Keratinocyte (primary cell): ENCODE measurements around the gene DNAJC18. TPM values are rescaled to one million over a fixed set of nuclear protein-coding genes. Genes with fewer than 3 reads are reported as not detected.

ENCODE experiments used
- DNase-seq: peaks from one replicate; pipeline ENCODE4 v3.0.0-alpha.2; 2011; ENCODE audit warnings: low read depth, missing footprints, low spot score
- FAIRE-seq: peaks from 2 replicates; lab custom pipeline; 2011; peaks lifted over from hg19 to GRCh38; lab: Jason Lieb, UNC
- H2AFZ ChIP-seq: 2 replicates; pipeline ENCODE4 v1.6.0; 2012; ENCODE audit warnings: low read length, control low read depth, inconsistent platforms; ENCODE audit not compliant: control insufficient read depth
- H3K27ac ChIP-seq: 2 replicates; pipeline ENCODE4 v1.5.1; 2011; ENCODE audit warnings: low read length; ENCODE audit not compliant: control insufficient read depth, insufficient read depth
- H3K27me3 ChIP-seq: 3 replicates; pipeline ENCODE4 v1.6.0; 2011; ENCODE audit warnings: low read length; ENCODE audit not compliant: control insufficient read depth, insufficient read depth; ENCODE audit errors: extremely low read depth
- H3K36me3 ChIP-seq, 2 experiments: 2 replicates in 1 of 2; 3 replicates in 1 of 2; pipeline ENCODE4 v1.5.1; 2011; ENCODE audit warnings: low read length in 2 of 2, mild to moderate bottlenecking in 1 of 2; ENCODE audit not compliant: control insufficient read depth in 2 of 2, insufficient read depth in 2 of 2; ENCODE audit errors: extremely low read depth in 1 of 2
- H3K4me1 ChIP-seq: 3 replicates; pipeline ENCODE4 v1.5.1; 2011; ENCODE audit warnings: low read length; ENCODE audit not compliant: control insufficient read depth, insufficient read depth; ENCODE audit errors: extremely low read depth
- H3K4me2 ChIP-seq: 3 replicates; pipeline ENCODE4 v1.6.0; 2011; ENCODE audit warnings: low read depth, low read length; ENCODE audit not compliant: control insufficient read depth, insufficient read depth; ENCODE audit errors: extremely low read depth
- H3K4me3 ChIP-seq, 3 experiments: fragments of 200-600 bp in 1 of 3; sonication (generic) in 1 of 3; 2 replicates in 2 of 3; 3 replicates in 1 of 3; pipeline ENCODE4 v1.5.1; 2011 to 2016; ENCODE audit warnings: low read length in 3 of 3, mild to moderate bottlenecking in 3 of 3, control low read depth in 2 of 3, inconsistent platforms in 1 of 3, low read depth in 1 of 3, mixed read lengths in 1 of 3, mixed run types in 1 of 3, moderate library complexity in 1 of 3; ENCODE audit not compliant: control insufficient read depth in 2 of 3, insufficient read depth in 2 of 3; ENCODE audit errors: extremely low read depth in 1 of 3
- H3K79me2 ChIP-seq: 2 replicates; pipeline ENCODE4 v1.6.0; 2012; ENCODE audit warnings: low read length; ENCODE audit not compliant: control insufficient read depth, insufficient read depth
- H3K9ac ChIP-seq: 3 replicates; pipeline ENCODE4 v1.6.0; 2011; ENCODE audit warnings: low read length; ENCODE audit not compliant: control insufficient read depth, insufficient read depth; ENCODE audit errors: extremely low read depth
- H3K9me1 ChIP-seq: 3 replicates; pipeline ENCODE4 v1.6.0; 2011; ENCODE audit warnings: low read length; ENCODE audit not compliant: control insufficient read depth, insufficient read depth; ENCODE audit errors: extremely low read depth
- H3K9me3 ChIP-seq: 2 replicates; pipeline ENCODE4 v1.5.1; 2012; ENCODE audit warnings: low read depth, low read length; ENCODE audit not compliant: control insufficient read depth
- H4K20me1 ChIP-seq: 3 replicates; pipeline ENCODE4 v1.6.0; 2011; ENCODE audit warnings: low read length; ENCODE audit not compliant: control insufficient read depth, insufficient read depth; ENCODE audit errors: extremely low read depth
- EZH2 ChIP-seq: IDR thresholded peaks from one replicate; pipeline ENCODE4 v1.6.1; 2012; ENCODE audit warnings: inconsistent platforms, mild to moderate bottlenecking, low read length, moderate library complexity
- dilution Hi-C: fragments of 300-500 bp; cut with MboI; formaldehyde crosslinking; loops from one replicate; pipeline ENCODE4 v1.7.0; 2020; ENCODE audit warnings: low sequenced_read_pairs; ENCODE audit not compliant: extremely low pct_ligation_motif_present
- polyA plus RNA-seq, 5 experiments: library from polyadenylated mRNA; depleted of rRNA in 3 of 5; stranded (reverse) in 3 of 5; stranded (forward) in 1 of 5; unstranded in 1 of 5; fragments of >200 nt; gene quantifications; 1 replicate in 1 of 5; 2 replicates in 3 of 5; 3 replicates in 1 of 5; pipeline versions ENCODE4 v1.2.1 to v1.2.3, GENCODE V29; 2011 to 2012; ENCODE audit warnings: missing spikeins in 2 of 5, low read depth in 1 of 5, low replicate concordance in 1 of 5
- TF ChIP-seq, protein P1 (sequence below), 3 experiments: IDR thresholded peaks in 1 of 3; conservative IDR thresholded peaks in 1 of 3; optimal IDR thresholded peaks in 1 of 3; 2 replicates in 2 of 3; 3 replicates in 1 of 3; pipeline versions ENCODE3 to v1.5.1; 2011; ENCODE audit warnings: low read length in 3 of 3, mild to moderate bottlenecking in 3 of 3, moderate library complexity in 2 of 3, control low read depth in 1 of 3, inconsistent platforms in 1 of 3; ENCODE audit not compliant: insufficient read depth in 2 of 3; ENCODE audit errors: extremely low read depth in 1 of 3

The DNAJC18 gene
- polyA plus RNA-seq, 1 donor (not counting 4 experiments of a cell fraction or from before 2014, with no cell fraction given): 6.6 TPM

DNA sequence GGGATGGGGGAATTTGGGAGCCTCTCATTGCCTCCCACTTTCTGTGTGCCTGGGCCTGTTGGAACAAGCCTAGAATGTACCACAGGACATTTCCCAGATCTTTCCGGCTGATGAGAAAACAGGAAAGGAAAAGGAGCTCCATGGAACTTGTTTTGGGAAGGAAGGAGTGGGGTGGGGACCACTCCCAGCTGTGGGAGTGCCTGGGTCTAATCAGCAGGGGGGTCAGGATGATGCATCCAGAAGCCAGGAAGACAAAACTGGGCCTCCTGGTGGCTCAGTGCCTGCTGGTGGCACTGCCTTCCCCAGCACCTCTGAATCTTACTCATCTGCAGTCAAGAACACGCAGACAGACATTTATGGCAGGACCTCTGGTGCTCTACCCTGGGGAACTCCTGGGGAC lies 34.2 kb upstream of the DNAJC18 start:
- Histone ChIP-seq H4K20me1 (no peaks in the 10 kb centered on the region), H3K9me1 (no peaks in the 10 kb centered on the region), H3K79me2 (no peaks in the 10 kb centered on the region), H3K27ac (peak overlapping the region; percentile 31), H3K36me3 (peaks cover 15 to 18% of the 10 kb centered on the region in 2 experiments), H2AFZ (peak overlapping the region; percentile 21), H3K4me2 (peak overlapping the region; percentile 52), H3K9me3 (no peaks in the 10 kb centered on the region), H3K4me3 (no peak overlapping the region), H3K27me3 (no peaks in the 10 kb centered on the region), H3K9ac (peak overlapping the region; percentile 19), H3K4me1 (peaks cover 15% of the 10 kb centered on the region)
- dilution Hi-C loops: no loop called here
- TF ChIP-seq, protein P1, sequence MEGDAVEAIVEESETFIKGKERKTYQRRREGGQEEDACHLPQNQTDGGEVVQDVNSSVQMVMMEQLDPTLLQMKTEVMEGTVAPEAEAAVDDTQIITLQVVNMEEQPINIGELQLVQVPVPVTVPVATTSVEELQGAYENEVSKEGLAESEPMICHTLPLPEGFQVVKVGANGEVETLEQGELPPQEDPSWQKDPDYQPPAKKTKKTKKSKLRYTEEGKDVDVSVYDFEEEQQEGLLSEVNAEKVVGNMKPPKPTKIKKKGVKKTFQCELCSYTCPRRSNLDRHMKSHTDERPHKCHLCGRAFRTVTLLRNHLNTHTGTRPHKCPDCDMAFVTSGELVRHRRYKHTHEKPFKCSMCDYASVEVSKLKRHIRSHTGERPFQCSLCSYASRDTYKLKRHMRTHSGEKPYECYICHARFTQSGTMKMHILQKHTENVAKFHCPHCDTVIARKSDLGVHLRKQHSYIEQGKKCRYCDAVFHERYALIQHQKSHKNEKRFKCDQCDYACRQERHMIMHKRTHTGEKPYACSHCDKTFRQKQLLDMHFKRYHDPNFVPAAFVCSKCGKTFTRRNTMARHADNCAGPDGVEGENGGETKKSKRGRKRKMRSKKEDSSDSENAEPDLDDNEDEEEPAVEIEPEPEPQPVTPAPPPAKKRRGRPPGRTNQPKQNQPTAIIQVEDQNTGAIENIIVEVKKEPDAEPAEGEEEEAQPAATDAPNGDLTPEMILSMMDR (optimal IDR thresholded peaks at IDR 0.05 in 1 of 3, IDR thresholded peaks at IDR 0.05 in 1 of 3, conservative IDR thresholded peaks at IDR 0.05 in 1 of 3; ENCODE audit: extremely low read depth in 1 of 3, insufficient read depth in 2 of 3, low read length in 3 of 3): peak in 2 of 3 experiments; percentile 19 to 33
- no peak for TF ChIP-seq EZH2
- FAIRE-seq (peak; percentile 87), DNase-seq (peak; percentile 52)

- Histone ChIP-seq H3K36me3 (peaks cover 15 to 16% of the 10 kb centered on the region in 2 experiments), H3K9me1 (no peaks in the 10 kb centered on the region), H3K27ac (no peak overlapping the region), H3K4me2 (peak overlapping the region; percentile 52), H3K4me1 (peaks cover 15% of the 10 kb centered on the region), H3K9me3 (no peaks in the 10 kb centered on the region), H2AFZ (no peak overlapping the region), H3K27me3 (no peaks in the 10 kb centered on the region), H4K20me1 (no peaks in the 10 kb centered on the region), H3K9ac (no peak overlapping the region), H3K79me2 (no peaks in the 10 kb centered on the region), H3K4me3 (no peak overlapping the region)
- dilution Hi-C loops: no loop called here
- DNase-seq (no peak), FAIRE-seq (peak; percentile 13)
- TF ChIP-seq EZH2: no peak
- TF ChIP-seq, protein P1 (optimal IDR thresholded peaks at IDR 0.05 in 1 of 3, IDR thresholded peaks at IDR 0.05 in 1 of 3, conservative IDR thresholded peaks at IDR 0.05 in 1 of 3; ENCODE audit: extremely low read depth in 1 of 3, insufficient read depth in 2 of 3, low read length in 3 of 3): no peak
Observed at GRCh38 chr5:139473105-139473504, 33.8 kb upstream of the DNAJC18 start.
